Measurements from ENCODE around the gene VAV2. TPM values are rescaled to one million over a fixed set of nuclear protein-coding genes. Genes with fewer than 3 reads are reported as not detected.

VAV2 gene
- total and polyA plus RNA-seq, 2 of the 4 experiments (the other 2 are of a cell fraction): 10.8 to 13.4 TPM

GRCh38 chr9:133794016-133794760, 197.9 kb downstream of the VAV2 start:
- DNase-seq (no peak), ATAC-seq (ENCODE audit: low read depth) (no peak)
- Histone ChIP-seq H2AFZ (replicated peaks; ENCODE audit: low read length, poor library complexity) (no peak overlapping the region), H4K8ac (ENCODE audit: low read depth in 2 of 2, low read length in 2 of 2) (no peak overlapping the region), H4K91ac (ENCODE audit: insufficient read depth, low read depth, low read length) (no peak overlapping the region), H4K20me1 (ENCODE audit: insufficient read depth, low read length) (0 out of 2 replicates have a peak, but pooled peaks cover 5% of the 10 kb centered on the region), H2BK15ac (ENCODE audit: low read depth, low read length) (no peak overlapping the region), H2BK20ac (ENCODE audit: low read depth, low read length) (no peak overlapping the region), H2BK120ac (ENCODE audit: low read depth, low read length) (no peak overlapping the region), H3K9me1 (ENCODE audit: insufficient read depth, low read length) (no peaks in the 10 kb centered on the region), H3K4me1 (ENCODE audit: control insufficient read depth, insufficient read depth, low read length) (peaks cover 2% of the 10 kb centered on the region; the same call in 1 of the 2 replicates), H3K18ac (ENCODE audit: low read depth, low read length) (no peak overlapping the region), H2AK5ac (ENCODE audit: low read depth, low read length) (no peak overlapping the region), H4K5ac (ENCODE audit: low read depth, low read length) (no peak overlapping the region), H2BK5ac (ENCODE audit: low read depth, low read length, poor library complexity, severe bottlenecking) (no peak overlapping the region), H3K79me1 (ENCODE audit: low read depth in 1 of 2, low read length in 2 of 2) (peaks cover 0 to 7% of the 10 kb centered on the region in 2 experiments; a peak in 1 of 4 replicates), H2AK9ac (replicated peaks; ENCODE audit: low read depth, low read length, poor library complexity) (no peak overlapping the region), H3K4me3 (ENCODE audit: insufficient read depth, low read depth, low read length) (no peak overlapping the region), H3K9ac (ENCODE audit: low read depth, low read length) (no peak overlapping the region), H3K56ac (ENCODE audit: extremely low read depth, insufficient read depth, low read length) (no peak overlapping the region), H3K9me3 (ENCODE audit: control insufficient read depth, insufficient read depth, low read length) (no peaks in the 10 kb centered on the region), H3K27ac (ENCODE audit: insufficient read depth, low read length) (no peak overlapping the region), H3K4ac (ENCODE audit: low read depth, low read length) (no peak overlapping the region), H3K4me2 (ENCODE audit: low read depth, low read length) (no peak overlapping the region), H3K27me3 (ENCODE audit: control insufficient read depth, insufficient read depth, low read length) (no peaks in the 10 kb centered on the region), H3K14ac (replicated peaks; ENCODE audit: low read depth, low read length) (no peak overlapping the region), H3K23ac (ENCODE audit: low read depth, low read length) (no peak overlapping the region), H3K36me3 (ENCODE audit: control insufficient read depth, insufficient read depth, low read length) (peaks cover 22% of the 10 kb centered on the region)
- dilution Hi-C loops (cut with HindIII; ENCODE audit: low sequenced_read_pairs, unreplicated experiment) (loop anchor here (25.0 kb wide), 1 partner anchor 218 kb away; no protein-coding TSS in a partner anchor), intact Hi-C loops (cut with micrococcal nuclease) (no loop called here), in situ Hi-C loops (cut with MboI; ENCODE audit: low sequenced_read_pairs) (loop anchor here (25.0 kb wide), 1 partner anchor 343 kb away; the partner anchor contains the start of gene WDR5)
- POLR2A ChIA-PET (ENCODE audit: unreplicated experiment): no interaction called here
- no TSS peak for BruUV-seq (replicated peaks)
- 87% methylated on average over 20 of the region's 27 CpGs; no CpG with 5 or more reads in 1 of the 2 experiments for WGBS, 2 experiments (ENCODE audit: extremely low coverage in 2 of 2, insufficient read length in 1 of 2)
- CTCF ChIA-PET: interaction anchor here (0.7 to 1.5 kb wide), 3 partner anchors 12 to 201 kb away, joined by 3 to 4 read pairs (median 4); no protein-coding TSS in a partner anchor
- TF ChIP-seq, protein P1, sequence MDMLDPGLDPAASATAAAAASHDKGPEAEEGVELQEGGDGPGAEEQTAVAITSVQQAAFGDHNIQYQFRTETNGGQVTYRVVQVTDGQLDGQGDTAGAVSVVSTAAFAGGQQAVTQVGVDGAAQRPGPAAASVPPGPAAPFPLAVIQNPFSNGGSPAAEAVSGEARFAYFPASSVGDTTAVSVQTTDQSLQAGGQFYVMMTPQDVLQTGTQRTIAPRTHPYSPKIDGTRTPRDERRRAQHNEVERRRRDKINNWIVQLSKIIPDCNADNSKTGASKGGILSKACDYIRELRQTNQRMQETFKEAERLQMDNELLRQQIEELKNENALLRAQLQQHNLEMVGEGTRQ (IDR thresholded peaks at IDR 0.05; ENCODE audit: low read depth, low read length): no peak
- no peak for TF ChIP-seq MAFK (IDR thresholded peaks at IDR 0.05; ENCODE audit: low read depth, low read length)
- no peak for TF ChIP-seq RFX5 (IDR thresholded peaks at IDR 0.05; ENCODE audit: low read depth, low read length)
- no peak for TF ChIP-seq CTCF (conservative IDR thresholded peaks at IDR 0.05; ENCODE audit: low read depth, low read length)
- no peak for TF ChIP-seq BHLHE40 (IDR thresholded peaks at IDR 0.05; ENCODE audit: low read depth, low read length)
- no peak for TF ChIP-seq SMC3 (IDR thresholded peaks at IDR 0.05; ENCODE audit: low read depth, low read length)
- TF ChIP-seq MAZ (IDR thresholded peaks at IDR 0.05; ENCODE audit: borderline replicate concordance, low read depth, low read length): no peak
- no peak for TF ChIP-seq CHD1 (IDR thresholded peaks at IDR 0.05; ENCODE audit: low read depth, low read length)
- no peak for TF ChIP-seq CEBPB (IDR thresholded peaks at IDR 0.05; ENCODE audit: low read depth, low read length)
- TF ChIP-seq POLR2A (IDR thresholded peaks at IDR 0.05; ENCODE audit: low read depth, low read length): no peak
- no peak for TF ChIP-seq RAD21 (IDR thresholded peaks at IDR 0.05; ENCODE audit: low read length)
- TF ChIP-seq NFE2L2 (IDR thresholded peaks at IDR 0.05; ENCODE audit: low read depth, low read length): no peak
- no peak for TF ChIP-seq MXI1 (IDR thresholded peaks at IDR 0.05; ENCODE audit: borderline replicate concordance, low read depth, low read length)
- no peak for TF ChIP-seq ELK1 (IDR thresholded peaks at IDR 0.05; ENCODE audit: borderline replicate concordance, low read depth, low read length)
- TF ChIP-seq RCOR1 (IDR thresholded peaks at IDR 0.05; ENCODE audit: insufficient replicate concordance, low read length): no peak
